HS-27A (cell line): ENCODE results near the gene EHHADH.

ENCODE experiments used
- DNase-seq: peaks from one replicate; pipeline ENCODE4 v3.0.0-alpha.2; 2012; ENCODE audit warnings: low read depth, missing footprints

Gene EHHADH

GRCh38 chr3:185144784-185145183 lies 109.1 kb downstream of the EHHADH start:
- DNase-seq = no peak
